ENCODE measurements around the gene ARHGEF28.

DNA sequence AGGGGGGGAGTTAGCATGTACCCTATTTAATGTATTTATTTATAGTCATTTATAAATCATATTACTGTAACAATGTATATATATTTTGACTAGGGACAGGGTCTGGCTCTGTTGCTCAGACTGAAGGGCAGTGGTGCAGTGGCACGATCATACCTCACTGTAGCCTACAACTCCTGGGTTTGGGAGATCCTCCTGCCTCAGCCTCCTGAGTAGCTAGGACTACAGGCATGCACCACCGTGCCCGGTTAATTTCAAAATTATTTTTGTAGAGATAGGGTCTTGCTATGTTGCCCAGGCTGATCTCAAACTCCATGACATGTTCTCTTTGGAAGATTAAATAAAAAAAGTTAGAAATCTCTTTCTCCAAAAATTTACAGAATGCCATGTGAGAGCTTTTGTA lies 52.8 kb downstream of the ARHGEF28 start:
- TF ChIP-seq, protein P1, sequence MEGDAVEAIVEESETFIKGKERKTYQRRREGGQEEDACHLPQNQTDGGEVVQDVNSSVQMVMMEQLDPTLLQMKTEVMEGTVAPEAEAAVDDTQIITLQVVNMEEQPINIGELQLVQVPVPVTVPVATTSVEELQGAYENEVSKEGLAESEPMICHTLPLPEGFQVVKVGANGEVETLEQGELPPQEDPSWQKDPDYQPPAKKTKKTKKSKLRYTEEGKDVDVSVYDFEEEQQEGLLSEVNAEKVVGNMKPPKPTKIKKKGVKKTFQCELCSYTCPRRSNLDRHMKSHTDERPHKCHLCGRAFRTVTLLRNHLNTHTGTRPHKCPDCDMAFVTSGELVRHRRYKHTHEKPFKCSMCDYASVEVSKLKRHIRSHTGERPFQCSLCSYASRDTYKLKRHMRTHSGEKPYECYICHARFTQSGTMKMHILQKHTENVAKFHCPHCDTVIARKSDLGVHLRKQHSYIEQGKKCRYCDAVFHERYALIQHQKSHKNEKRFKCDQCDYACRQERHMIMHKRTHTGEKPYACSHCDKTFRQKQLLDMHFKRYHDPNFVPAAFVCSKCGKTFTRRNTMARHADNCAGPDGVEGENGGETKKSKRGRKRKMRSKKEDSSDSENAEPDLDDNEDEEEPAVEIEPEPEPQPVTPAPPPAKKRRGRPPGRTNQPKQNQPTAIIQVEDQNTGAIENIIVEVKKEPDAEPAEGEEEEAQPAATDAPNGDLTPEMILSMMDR (IDR thresholded peaks at IDR 0.05; ENCODE audit: insufficient read depth, low read depth, low read length) = no peak
- no peak for TF ChIP-seq EZH2 (IDR thresholded peaks at IDR 0.05; ENCODE audit: insufficient read depth, low read length)
